ENCODE results near the gene NCKAP1. TPM values are rescaled to one million over a fixed set of nuclear protein-coding genes. Genes with fewer than 3 reads are reported as not detected.
"Not testable (repeated sequence)": the region's sequence is repeated elsewhere in the genome, so short reads cannot be mapped to it uniquely, and the experiment has no call there.

NCKAP1 gene
- total and polyA plus RNA-seq, 8 donors, result 16.9 to 75.6 (median 42.8) TPM

DNA sequence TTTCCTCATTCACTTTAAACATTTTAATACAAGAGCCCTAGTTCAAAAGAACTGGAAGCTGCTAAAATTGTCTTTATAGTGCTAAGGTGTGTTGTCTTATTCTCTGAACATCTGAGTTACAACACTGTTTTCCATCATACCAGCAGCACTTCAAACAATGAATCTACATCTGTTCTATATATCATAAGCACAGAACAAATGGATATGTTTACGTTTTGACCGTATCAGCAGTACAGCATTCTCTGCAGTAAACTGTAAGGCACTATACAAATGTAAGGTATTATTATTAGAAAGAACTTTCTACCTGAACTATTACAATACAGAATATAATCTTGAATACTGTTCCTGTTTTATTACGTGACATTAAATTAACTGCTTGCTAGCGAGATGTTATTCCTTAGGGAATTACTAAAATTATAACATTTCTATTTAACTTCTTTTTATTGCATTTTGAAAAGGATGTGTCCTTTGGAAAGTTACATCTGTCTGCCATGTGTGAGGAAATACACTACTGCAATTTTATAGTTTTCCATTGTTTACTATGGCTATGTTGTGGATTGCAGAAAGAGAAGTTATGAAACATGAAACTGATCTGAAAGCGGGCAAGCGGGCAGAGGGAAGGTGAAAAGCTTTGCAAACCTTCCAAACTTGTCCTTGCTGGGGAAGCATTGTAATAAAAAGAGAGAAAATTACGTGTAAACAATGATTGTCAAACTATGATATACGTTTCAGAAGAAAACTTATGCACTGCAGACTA is 13.7 kb downstream of the NCKAP1 start:
- H3K4me1 ChIP-seq, result peaks cover 3 to 13% (median 8%) of the 10 kb centered on the region in 3 donors
- intact Hi-C loops (cut with DNase I), result no loop called here

DNA sequence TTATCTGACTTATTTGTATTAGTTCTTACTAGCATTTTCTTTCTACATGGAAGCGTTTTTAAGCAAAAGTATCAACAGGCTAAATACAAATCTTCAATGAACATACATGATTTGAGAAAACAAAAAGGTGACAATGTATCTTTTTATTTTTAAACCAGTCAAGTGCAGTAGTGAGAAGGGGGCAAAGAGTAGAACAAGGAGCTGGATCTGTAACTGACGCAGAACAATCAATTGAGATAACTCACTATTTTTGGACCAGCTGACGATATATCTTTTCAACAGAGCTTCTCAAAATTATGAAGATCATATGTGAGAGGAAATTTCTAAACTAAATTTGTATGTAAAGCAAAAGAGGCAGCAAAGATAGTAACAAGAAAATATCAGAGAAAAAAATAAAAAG is 15.5 kb downstream of the NCKAP1 start:
- no peak for ATAC-seq
- Histone ChIP-seq H3K27ac (no peak overlapping the region), H3K27me3 (no peaks in the 10 kb centered on the region), H3K36me3 (peaks cover 0 to 6% (median 0%) of the 10 kb centered on the region in 3 donors), H3K4me1 (peaks cover 3 to 10% (median 8%) of the 10 kb centered on the region in 3 donors), H3K9me3 (no peaks in the 10 kb centered on the region), H3K4me3 (no peak overlapping the region)
- intact Hi-C loops (cut with DNase I), result no loop called here
- WGBS, 2 donors, result 72 to 78% methylated on average over 3 of the region's 3 CpGs
- TF ChIP-seq, protein P1, sequence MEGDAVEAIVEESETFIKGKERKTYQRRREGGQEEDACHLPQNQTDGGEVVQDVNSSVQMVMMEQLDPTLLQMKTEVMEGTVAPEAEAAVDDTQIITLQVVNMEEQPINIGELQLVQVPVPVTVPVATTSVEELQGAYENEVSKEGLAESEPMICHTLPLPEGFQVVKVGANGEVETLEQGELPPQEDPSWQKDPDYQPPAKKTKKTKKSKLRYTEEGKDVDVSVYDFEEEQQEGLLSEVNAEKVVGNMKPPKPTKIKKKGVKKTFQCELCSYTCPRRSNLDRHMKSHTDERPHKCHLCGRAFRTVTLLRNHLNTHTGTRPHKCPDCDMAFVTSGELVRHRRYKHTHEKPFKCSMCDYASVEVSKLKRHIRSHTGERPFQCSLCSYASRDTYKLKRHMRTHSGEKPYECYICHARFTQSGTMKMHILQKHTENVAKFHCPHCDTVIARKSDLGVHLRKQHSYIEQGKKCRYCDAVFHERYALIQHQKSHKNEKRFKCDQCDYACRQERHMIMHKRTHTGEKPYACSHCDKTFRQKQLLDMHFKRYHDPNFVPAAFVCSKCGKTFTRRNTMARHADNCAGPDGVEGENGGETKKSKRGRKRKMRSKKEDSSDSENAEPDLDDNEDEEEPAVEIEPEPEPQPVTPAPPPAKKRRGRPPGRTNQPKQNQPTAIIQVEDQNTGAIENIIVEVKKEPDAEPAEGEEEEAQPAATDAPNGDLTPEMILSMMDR (IDR thresholded peaks at IDR 0.05), result no peak
- no peak for FAIRE-seq
- DNase-seq, result no peak

More for the DNA sequence above, 13.7 kb downstream of the NCKAP1 start:
- Histone ChIP-seq H3K27me3 (no peaks in the 10 kb centered on the region), H3K4me3 (no peak overlapping the region), H3K36me3 (peaks cover 0 to 6% (median 0%) of the 10 kb centered on the region in 3 donors), H3K9me3 (no peaks in the 10 kb centered on the region), H3K27ac (no peak overlapping the region)
- FAIRE-seq, result no peak
- WGBS, 2 donors, result 72 to 74% methylated on average over 8 of the region's 8 CpGs
- ATAC-seq, result no peak
- TF ChIP-seq, protein P1 (IDR thresholded peaks at IDR 0.05), result no peak
- no peak for DNase-seq

DNA sequence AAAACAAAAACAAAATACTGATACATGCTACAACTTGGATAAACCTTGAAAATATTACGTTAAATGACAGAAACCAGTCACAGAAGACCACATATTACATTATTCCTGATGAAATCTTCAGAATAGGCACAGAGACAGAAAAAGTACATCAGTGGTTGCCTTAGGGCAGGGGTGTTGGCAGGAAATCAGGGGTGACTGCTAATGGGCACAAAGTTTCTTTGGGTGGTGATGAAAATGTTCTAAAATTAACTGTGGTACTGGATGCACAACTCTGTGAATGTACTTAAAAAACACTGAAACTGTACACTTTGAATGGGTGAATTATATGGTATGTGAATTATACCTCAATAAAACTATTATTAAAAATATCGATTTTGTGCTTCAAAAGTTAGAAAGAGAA is 16.6 kb downstream of the NCKAP1 start:
- no peaks in the 10 kb centered on the region for H3K27me3 ChIP-seq
- no peaks in the 10 kb centered on the region for H3K9me3 ChIP-seq
- H3K4me1 ChIP-seq, result peaks cover 3 to 12% (median 8%) of the 10 kb centered on the region in 3 donors
- no peak overlapping the region for H3K4me3 ChIP-seq
- intact Hi-C loops (cut with DNase I), result no loop called here
- ATAC-seq (no peak), FAIRE-seq (no peak), DNase-seq (no peak)
- TF ChIP-seq, protein P1 (IDR thresholded peaks at IDR 0.05), result no peak
- no peak overlapping the region for H3K27ac ChIP-seq
- WGBS, 2 donors, result 91 to 96% methylated on average over 2 of the region's 2 CpGs
- peaks cover 0 to 6% (median 0%) of the 10 kb centered on the region in 3 donors for H3K36me3 ChIP-seq

- no peak for ATAC-seq
- H3K36me3 ChIP-seq, result peaks cover 0 to 6% (median 0%) of the 10 kb centered on the region in 3 donors
- H3K27ac ChIP-seq, result no peak overlapping the region
- no peak for DNase-seq
- H3K4me1 ChIP-seq, result peaks cover 0 to 5% (median 2%) of the 10 kb centered on the region in 3 donors
- 94 to 97% methylated on average over 1 of the region's 1 CpG for WGBS, 2 donors
- TF ChIP-seq, protein P1 (IDR thresholded peaks at IDR 0.05), result no peak
- no peak for FAIRE-seq
- no peak overlapping the region for H3K4me3 ChIP-seq
- H3K9me3 ChIP-seq, result no peaks in the 10 kb centered on the region
- intact Hi-C loops (cut with DNase I), result no loop called here
- no peaks in the 10 kb centered on the region for H3K27me3 ChIP-seq
These were observed 18.4 kb downstream of the NCKAP1 start for GRCh38 chr2:183019718-183020442.

GRCh38 chr2:183017845-183018244 is 20.4 kb downstream of the NCKAP1 start:
- H3K9me3 ChIP-seq; H3K36me3 ChIP-seq; intact Hi-C loops (cut with DNase I); H3K27me3 ChIP-seq; H3K4me3 ChIP-seq; H3K4me1 ChIP-seq; FAIRE-seq; DNase-seq; H3K27ac ChIP-seq; ATAC-seq: not testable (repeated sequence)
- WGBS, 2 donors, result 96 to 98% methylated on average over 11 of the region's 11 CpGs
